H1 (cell line): ENCODE results near the gene PVR. TPM values are rescaled to one million over a fixed set of nuclear protein-coding genes. Genes with fewer than 3 reads are reported as not detected.

Source experiments
- CTCF ChIA-PET: fragments of 300-600 bp; sonication (Branson Sonifier 250); formaldehyde crosslinking; loops from one replicate; lab custom pipeline; 2021; ENCODE audit not compliant: partially characterized antibody; lab: Charles Lee
- POLR2A ChIA-PET: fragments of 300-600 bp; sonication (Branson Sonifier 250); formaldehyde crosslinking; loops from one replicate; lab custom pipeline; 2021; ENCODE audit warnings: inconsistent platforms; ENCODE audit not compliant: partially characterized antibody; lab: Charles Lee
- DNase-seq, 2 experiments: peaks; one replicate each; pipeline versions ENCODE4 v3.0.0 to v3.0.0-alpha.2; 2010 to 2022; ENCODE audit warnings: low spot score in 2 of 2, low read depth in 1 of 2, mixed read lengths in 1 of 2
- FAIRE-seq: peaks from 2 replicates; lab custom pipeline; 2011; peaks lifted over from hg19 to GRCh38; lab: Jason Lieb, UNC
- H2AFZ ChIP-seq: 2 replicates; pipeline ENCODE4 v1.8.1; 2012; ENCODE audit warnings: low read length, inconsistent platforms
- H2AK5ac ChIP-seq: 2 replicates; pipeline ENCODE4 v1.6.1; 2013; ENCODE audit warnings: low read depth, low read length
- H2BK120ac ChIP-seq: replicated peaks from 2 replicates; pipeline ENCODE3; 2013; ENCODE audit warnings: low read depth, low read length, inconsistent platforms
- H2BK12ac ChIP-seq: 2 replicates; pipeline ENCODE4 v1.6.1; 2013; ENCODE audit warnings: low read depth, low read length
- H2BK15ac ChIP-seq: 2 replicates; pipeline ENCODE4 v1.6.1; 2013; ENCODE audit warnings: low read length
- H2BK20ac ChIP-seq: 2 replicates; pipeline ENCODE4 v1.6.1; 2013; ENCODE audit warnings: low read length
- H2BK5ac ChIP-seq: 2 replicates; pipeline ENCODE4 v1.6.1; 2013; ENCODE audit warnings: low read depth, low read length
- H3K14ac ChIP-seq: 2 replicates; pipeline ENCODE4 v1.6.1; 2013; ENCODE audit warnings: inconsistent platforms; ENCODE audit not compliant: insufficient read length
- H3K18ac ChIP-seq: 2 replicates; pipeline ENCODE4 v1.6.1; 2013; ENCODE audit warnings: low read length; ENCODE audit errors: extremely low read depth
- H3K23ac ChIP-seq: 2 replicates; pipeline ENCODE4 v1.6.1; 2013; ENCODE audit warnings: inconsistent platforms; ENCODE audit not compliant: insufficient read length
- H3K23me2 ChIP-seq: 2 replicates; pipeline ENCODE4 v1.6.1; 2013; ENCODE audit warnings: low read depth, low read length
- H3K27ac ChIP-seq: 2 replicates; pipeline ENCODE4 v1.6.1; 2011; ENCODE audit warnings: low read depth, low read length, inconsistent platforms
- H3K27me3 ChIP-seq, 4 experiments: replicated peaks in 1 of 4; 1 replicate in 1 of 4; 2 replicates in 3 of 4; pipeline versions ENCODE4 v1.6.1 to v1.8.1; 2011 to 2013; ENCODE audit warnings: low read length in 3 of 4, mild to moderate bottlenecking in 3 of 4, inconsistent platforms in 2 of 4, mixed read lengths in 2 of 4, moderate library complexity in 1 of 4; ENCODE audit not compliant: control insufficient read depth in 3 of 4, insufficient read depth in 3 of 4; ENCODE audit errors: extremely low read depth in 1 of 4
- H3K36me3 ChIP-seq, 4 experiments: 2 replicates each; pipeline versions ENCODE4 v1.6.1 to v1.8.1; 2011 to 2013; ENCODE audit warnings: mild to moderate bottlenecking in 4 of 4, low read length in 3 of 4, moderate library complexity in 2 of 4, control low read depth in 1 of 4, inconsistent platforms in 1 of 4; ENCODE audit not compliant: insufficient read depth in 4 of 4, control insufficient read depth in 2 of 4
- H3K4ac ChIP-seq: replicated peaks from 2 replicates; pipeline ENCODE3; 2013; ENCODE audit warnings: low read length, low read depth, mixed read lengths, inconsistent platforms; ENCODE audit not compliant: insufficient read length
- H3K4me1 ChIP-seq, 4 experiments: replicated peaks in 1 of 4; 1 replicate in 1 of 4; 2 replicates in 3 of 4; pipeline versions ENCODE4 v1.6.1 to v1.8.1; 2011 to 2013; ENCODE audit warnings: low read length in 3 of 4, inconsistent platforms in 2 of 4, mixed read lengths in 1 of 4; ENCODE audit not compliant: insufficient read depth in 4 of 4, control insufficient read depth in 3 of 4
- H3K4me2 ChIP-seq, 2 experiments: 2 replicates each; pipeline versions ENCODE4 v1.6.1 to v1.8.1; 2011 to 2013; ENCODE audit warnings: low read depth in 2 of 2, low read length in 2 of 2, control low read depth in 1 of 2, inconsistent platforms in 1 of 2, mild to moderate bottlenecking in 1 of 2; ENCODE audit not compliant: insufficient read depth in 1 of 2
- H3K4me3 ChIP-seq, 4 experiments: fragments of 200-600, 300-600 bp in 1 of 4; sonication (generic), shearing (Covaris generic), sonication (Bioruptor Twin) in 1 of 4; 2 replicates each; pipeline versions ENCODE4 v1.5.1 to v1.8.1; 2011 to 2016; ENCODE audit warnings: low read length in 4 of 4, low read depth in 3 of 4, control low read depth in 2 of 4, inconsistent platforms in 2 of 4, mild to moderate bottlenecking in 2 of 4, mixed read lengths in 1 of 4, moderate library complexity in 1 of 4; ENCODE audit not compliant: insufficient read depth in 2 of 4; ENCODE audit errors: extremely low read depth in 1 of 4
- H3K56ac ChIP-seq: replicated peaks from 2 replicates; pipeline ENCODE3; 2013; ENCODE audit warnings: low read depth, mild to moderate bottlenecking, mixed read lengths, low read length, inconsistent platforms; ENCODE audit not compliant: insufficient read length
- H3K79me1 ChIP-seq: 2 replicates; pipeline ENCODE4 v1.6.1; 2013; ENCODE audit warnings: low read depth, low read length, control low read depth
- H3K79me2 ChIP-seq, 2 experiments: 2 replicates each; pipeline versions ENCODE4 v1.6.1 to v1.8.1; 2012 to 2013; ENCODE audit warnings: low read length in 2 of 2, mild to moderate bottlenecking in 2 of 2, inconsistent platforms in 1 of 2; ENCODE audit not compliant: insufficient read depth in 2 of 2, control insufficient read depth in 1 of 2
- H3K9ac ChIP-seq, 4 experiments: replicated peaks in 1 of 4; 1 replicate in 1 of 4; 2 replicates in 3 of 4; pipeline versions ENCODE4 v1.6.1 to v1.8.1; 2011 to 2013; ENCODE audit warnings: low read depth in 3 of 4, low read length in 3 of 4, control low read depth in 2 of 4, mild to moderate bottlenecking in 2 of 4, moderate library complexity in 2 of 4, inconsistent platforms in 1 of 4; ENCODE audit errors: extremely low read depth in 1 of 4
- H3K9me3 ChIP-seq, 2 experiments: 2 replicates each; pipeline versions ENCODE4 v1.6.1 to v1.8.1; 2012 to 2013; ENCODE audit warnings: mild to moderate bottlenecking in 2 of 2, moderate library complexity in 2 of 2, control low read depth in 1 of 2, inconsistent platforms in 1 of 2, low read depth in 1 of 2, low read length in 1 of 2, mixed read lengths in 1 of 2; ENCODE audit not compliant: insufficient read depth in 2 of 2
- H4K20me1 ChIP-seq, 2 experiments: replicated peaks in 1 of 2; 2 replicates each; pipeline versions ENCODE3 to v1.8.1; 2011 to 2013; ENCODE audit warnings: inconsistent platforms in 2 of 2, low read length in 2 of 2, mild to moderate bottlenecking in 1 of 2; ENCODE audit not compliant: insufficient read depth in 2 of 2, control insufficient read depth in 1 of 2
- H4K5ac ChIP-seq: 2 replicates; pipeline ENCODE4 v1.6.1; 2013; ENCODE audit warnings: low read length, low read depth, mixed read lengths, inconsistent platforms; ENCODE audit not compliant: insufficient read length
- H4K8ac ChIP-seq: 2 replicates; pipeline ENCODE4 v1.8.0; 2013; ENCODE audit warnings: mild to moderate bottlenecking, moderate library complexity, low read length, inconsistent platforms; ENCODE audit not compliant: insufficient read depth; ENCODE audit errors: extremely low read depth
- H4K91ac ChIP-seq: replicated peaks from 2 replicates; pipeline ENCODE3; 2013; ENCODE audit warnings: low read length, mixed read lengths, inconsistent platforms; ENCODE audit not compliant: insufficient read length
- BCL11A ChIP-seq, 2 experiments: IDR thresholded peaks; one replicate each; pipeline ENCODE4 v1.6.1; 2011; ENCODE audit warnings: low read depth in 2 of 2, low read length in 2 of 2, mild to moderate bottlenecking in 2 of 2
- GTF2F1 ChIP-seq: IDR thresholded peaks from 2 replicates; pipeline ENCODE4 v1.6.1; 2012; ENCODE audit warnings: low read depth, low read length, improper control_type of control experiment, borderline replicate concordance
- HDAC6 ChIP-seq: IDR thresholded peaks from one replicate; pipeline ENCODE4 v1.7.1; 2012; ENCODE audit warnings: low read depth, mild to moderate bottlenecking, inconsistent platforms, low read length, moderate library complexity
- JUND ChIP-seq: IDR thresholded peaks from 2 replicates; pipeline ENCODE4 v1.6.1; 2011; ENCODE audit warnings: mild to moderate bottlenecking, improper control_type of control experiment, low read length
- KDM5A ChIP-seq: fragments of 200-600 bp; IDR thresholded peaks from 2 replicates; pipeline ENCODE4 v1.7.1; 2012; ENCODE audit warnings: mild to moderate bottlenecking, low read length, inconsistent platforms, mixed read lengths
- TAF1 ChIP-seq: IDR thresholded peaks from 2 replicates; pipeline ENCODE4 v1.6.1; 2011; ENCODE audit warnings: mild to moderate bottlenecking, low read depth, low read length
- TEAD4 ChIP-seq: IDR thresholded peaks from 2 replicates; pipeline ENCODE4 v1.6.1; 2012; ENCODE audit warnings: low read depth, low read length, inconsistent platforms, mixed read lengths
- ZNF274 ChIP-seq: IDR thresholded peaks from 2 replicates; pipeline ENCODE4 v1.7.0; 2012; ENCODE audit warnings: low read length, borderline replicate concordance; ENCODE audit errors: extremely low read depth
- WGBS, 2 experiments: shearing (Covaris generic) in 1 of 2; methylation state at CpG; one replicate each; pipeline versions ENCODE4 v1.1.6 to v1.1.7; 2013 to 2015; ENCODE audit warnings: low lambda C conversion rate in 2 of 2, mixed read lengths in 2 of 2, inconsistent platforms in 1 of 2, low coverage in 1 of 2, missing lambda C conversion rate in 1 of 2; ENCODE audit not compliant: insufficient replicate concordance in 2 of 2, insufficient coverage in 1 of 2, insufficient read length in 1 of 2; ENCODE audit errors: extremely low coverage in 1 of 2, missing lambda C conversion rate in 1 of 2; 5-methylcytosine and 5-hydroxymethylcytosine counted together
- polyA plus RNA-seq, 7 experiments: library from polyadenylated mRNA; depleted of rRNA in 3 of 7; stranded (reverse) in 5 of 7; unstranded in 2 of 7; fragments of >200 nt in 5 of 7; fragments of 200-250 nt in 2 of 7; gene quantifications; 1 replicate in 5 of 7; 2 replicates in 1 of 7; 4 replicates in 1 of 7; pipeline versions ENCODE4 v1.2.1 to v1.2.3, GENCODE V29; 2011 to 2013; ENCODE audit warnings: missing spikeins in 2 of 7, mixed read lengths in 2 of 7
- total RNA-seq: library from RNA; stranded (reverse); fragmentation: NEBNext Ultra II Directional; extraction: Animal tissue kit (Norgen Biotek cat#: 25700); gene quantifications from 2 replicates; pipeline ENCODE4 v1.2.1, GENCODE V29; 2021

PVR gene
- total and polyA plus RNA-seq, 2 of the 8 experiments (the other 6 are each of a cell fraction or from before 2014, with no cell fraction given): 13.3 to 14.8 TPM

DNA sequence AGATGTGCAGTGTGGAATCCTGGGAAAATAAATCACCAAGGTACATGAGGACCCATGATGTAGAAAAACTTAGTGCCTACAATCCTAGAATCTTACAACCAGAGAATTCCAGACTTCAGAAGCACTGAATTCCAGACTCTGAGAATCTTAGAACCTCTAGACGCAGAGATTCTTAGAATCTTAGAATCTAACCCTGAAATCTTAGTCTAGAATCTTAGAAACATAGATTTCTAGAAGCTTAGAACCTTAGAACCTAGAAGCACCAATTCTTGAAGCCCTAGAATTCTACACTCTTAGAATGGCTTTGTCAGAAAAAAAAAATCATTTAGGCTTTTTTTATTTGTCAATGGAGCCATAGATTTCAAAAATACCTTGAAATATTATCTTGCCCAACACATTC, 61.3 kb downstream of the PVR start:
- CTCF ChIA-PET: interaction anchor here (0.6 to 1.9 kb wide), 4 partner anchors 15 to 79 kb away, joined by 3 to 6 read pairs (median 4); no protein-coding TSS in a partner anchor
- Histone ChIP-seq H2BK20ac (no peak overlapping the region), H3K79me1 (no peaks in the 10 kb centered on the region), H3K4me3 (no peak overlapping the region), H4K8ac (no peak overlapping the region), H3K36me3 (no peaks in the 10 kb centered on the region), H3K79me2 (no peaks in the 10 kb centered on the region), H3K23me2 (no peaks in the 10 kb centered on the region; the same call in 1 of the 2 replicates), H2AFZ (no peak overlapping the region), H3K27me3 (0 out of 7 replicates have a peak, but pooled peaks cover 0 to 2% (median 0%) of the 10 kb centered on the region in 4 experiments), H2BK120ac (no peak overlapping the region), H2AK5ac (no peak overlapping the region), H2BK5ac (no peak overlapping the region), H3K18ac (no peak overlapping the region), H4K20me1 (no peaks in the 10 kb centered on the region), H3K23ac (no peak overlapping the region), H3K4me1 (no peaks in the 10 kb centered on the region; a peak in 1 of 7 replicates), H2BK15ac (no peak overlapping the region), H3K27ac (no peak overlapping the region)
- WGBS, 2 experiments: 81% methylated on average over 1 of the region's 1 CpG; no CpG with 5 or more reads in 1 of the 2 experiments
- DNase-seq: no peak
- POLR2A ChIA-PET: no interaction called here
- TF ChIP-seq JUND: no peak
- TF ChIP-seq HDAC6: no peak
- no peak for TF ChIP-seq GTF2F1
- no peak for TF ChIP-seq BCL11A (IDR thresholded peaks at IDR 0.05; ENCODE audit: low read depth in 2 of 2, low read length in 2 of 2)
- no peak for TF ChIP-seq KDM5A
- no peak for TF ChIP-seq TEAD4
- TF ChIP-seq TAF1: no peak
- no peak for TF ChIP-seq ZNF274
- TF ChIP-seq, all 59 proteins: peak for 0
- Histone ChIP-seq H3K56ac (no peak overlapping the region), H3K4me2 (no peak overlapping the region), H2BK12ac (no peak overlapping the region), H3K4ac (no peak overlapping the region), H4K5ac (no peak overlapping the region), H3K9ac (no peak overlapping the region), H4K91ac (no peak overlapping the region), H3K9me3 (no peaks in the 10 kb centered on the region), H3K14ac (no peak overlapping the region)
- FAIRE-seq: no peak
